Kidney (tissue), 14 donors: Measurements from ENCODE around the gene SENP8. TPM values are rescaled to one million over a fixed set of nuclear protein-coding genes. Genes with fewer than 3 reads are reported as not detected.
"Not testable (repeated sequence)": the region's sequence is repeated elsewhere in the genome, so short reads cannot be mapped to it uniquely, and the experiment has no call there.

Experiments used
- DNase-seq, 5 donors: peaks; one replicate each; pipeline ENCODE4 v3.0.0-alpha.2; 2013 to 2020
- FAIRE-seq: peaks from 2 replicates; lab custom pipeline; 2012; peaks lifted over from hg19 to GRCh38; lab: Jason Lieb, UNC
- H3K27ac ChIP-seq, 2 donors: one replicate each; pipeline ENCODE4 v1.7.0; 2013; ENCODE audit warnings: low read depth in 2 of 2, low read length in 2 of 2, inconsistent platforms in 1 of 2
- H3K27me3 ChIP-seq: one replicate; pipeline ENCODE4 v1.7.1; 2013; ENCODE audit warnings: low read length, inconsistent platforms; ENCODE audit not compliant: control insufficient read depth, insufficient read depth
- H3K36me3 ChIP-seq, 3 donors: one replicate each; pipeline versions ENCODE4 v1.7.0 to v1.7.1; 2013; ENCODE audit warnings: low read length in 3 of 3, control low read depth in 1 of 3, inconsistent platforms in 1 of 3; ENCODE audit not compliant: insufficient read depth in 3 of 3, control insufficient read depth in 2 of 3
- H3K4me1 ChIP-seq, 3 donors: one replicate each; pipeline versions ENCODE4 v1.7.0 to v1.7.1; 2013; ENCODE audit warnings: low read length in 3 of 3, inconsistent platforms in 1 of 3, low read depth in 1 of 3; ENCODE audit not compliant: control insufficient read depth in 2 of 3, insufficient read depth in 2 of 3
- H3K4me3 ChIP-seq, 3 donors: one replicate each; pipeline versions ENCODE4 v1.7.0 to v1.8.1; 2013; ENCODE audit warnings: low read length in 3 of 3, control low read depth in 1 of 3, inconsistent platforms in 1 of 3
- H3K9ac ChIP-seq, 3 donors: one replicate each; pipeline versions ENCODE4 v1.7.0 to v1.7.1; 2013; ENCODE audit warnings: low read length in 3 of 3, control low read depth in 1 of 3, inconsistent platforms in 1 of 3
- H3K9me3 ChIP-seq, 3 donors: one replicate each; pipeline versions ENCODE4 v1.7.0 to v1.7.1; 2013; ENCODE audit warnings: low read length in 3 of 3, control low read depth in 1 of 3, inconsistent platforms in 1 of 3; ENCODE audit not compliant: control insufficient read depth in 2 of 3, insufficient read depth in 1 of 3
- CTCF ChIP-seq: IDR thresholded peaks from 3 replicates; pipeline ENCODE4 v1.5.1; 2012; ENCODE audit warnings: mild to moderate bottlenecking, moderate library complexity, borderline replicate concordance; ENCODE audit not compliant: insufficient read depth; ENCODE audit errors: extremely low read depth
- intact Hi-C: fragments of 100-400 bp; cut with DNase I; formaldehyde crosslinking; loops from one replicate; pipeline ENCODE4 v1.11.1; 2022
- polyA plus RNA-seq: library from polyadenylated mRNA; stranded (reverse); fragments of 350-450 nt; fragmentation: Illumina TruSeq; extraction: RNeasy Lipid Tissue Mini Kit (QIAGEN cat#74804); gene quantifications from one replicate; pipeline ENCODE4 v1.2.3, GENCODE V29; 2014; ENCODE audit warnings: low read depth, low replicate concordance; ENCODE audit not compliant: insufficient read depth
- total RNA-seq: library from RNA; stranded (reverse); fragmentation: NEBNext Ultra II Directional; extraction: Animal tissue kit (Norgen Biotek cat#: 25700); gene quantifications from one replicate; pipeline ENCODE4 v1.2.1, GENCODE V29; 2021
- donor health status: control.
- donor health status: control.
- donor health status: control.
- donor health status: control.
- donor health status: control.
- donor health status: DM: yes; HTN: yes; CAD: no.
- donor health status: Normal renal cell carcinoma (clear cell type).

SENP8 gene
- total and polyA plus RNA-seq, 2 donors from 2014 or later = 4.8 to 5.6 TPM

GRCh38 chr15:72092691-72093090, 25.5 kb upstream of the SENP8 start:
- intact Hi-C loops = no loop called here
- no peak overlapping the region for H3K4me3 ChIP-seq
- no peaks in the 10 kb centered on the region for H3K9me3 ChIP-seq
- TF ChIP-seq CTCF = no peak
- DNase-seq = no peak
- peaks cover 0 to 2% (median 0%) of the 10 kb centered on the region in 3 donors for H3K36me3 ChIP-seq
- H3K9ac ChIP-seq = no peak overlapping the region
- H3K4me1 ChIP-seq = no peaks in the 10 kb centered on the region
- H3K27me3 ChIP-seq = no peaks in the 10 kb centered on the region
- H3K27ac ChIP-seq = no peak overlapping the region
- no peak for FAIRE-seq

GRCh38 chr15:72096796-72097195, 21.4 kb upstream of the SENP8 start:
- H3K27me3 ChIP-seq = no peaks in the 10 kb centered on the region
- DNase-seq (no peak), FAIRE-seq (no peak)
- H3K4me3 ChIP-seq = no peak overlapping the region
- intact Hi-C loops = no loop called here
- TF ChIP-seq CTCF = no peak
- H3K4me1 ChIP-seq = no peaks in the 10 kb centered on the region
- H3K9me3 ChIP-seq = no peaks in the 10 kb centered on the region
- no peak overlapping the region for H3K9ac ChIP-seq
- no peak overlapping the region for H3K27ac ChIP-seq
- peaks cover 0 to 2% (median 0%) of the 10 kb centered on the region in 3 donors for H3K36me3 ChIP-seq

- H3K36me3 ChIP-seq = peaks cover 0 to 2% (median 0%) of the 10 kb centered on the region in 3 donors
- no peaks in the 10 kb centered on the region for H3K9me3 ChIP-seq
- no peak overlapping the region for H3K4me3 ChIP-seq
- H3K4me1 ChIP-seq = no peaks in the 10 kb centered on the region
- TF ChIP-seq CTCF = no peak
- H3K9ac ChIP-seq = no peak overlapping the region
- no peaks in the 10 kb centered on the region for H3K27me3 ChIP-seq
- FAIRE-seq = no peak
- intact Hi-C loops = no loop called here
- no peak overlapping the region for H3K27ac ChIP-seq
- DNase-seq = no peak
Observed at GRCh38 chr15:72098040-72098439, 20.2 kb upstream of the SENP8 start.

GRCh38 chr15:72099155-72099554, 19.0 kb upstream of the SENP8 start:
- Histone ChIP-seq H3K36me3 (peaks cover 0 to 2% (median 0%) of the 10 kb centered on the region in 3 donors), H3K4me3 (no peak overlapping the region), H3K4me1 (peaks cover 0 to 3% (median 0%) of the 10 kb centered on the region in 3 donors), H3K9me3 (no peaks in the 10 kb centered on the region), H3K27ac (no peak overlapping the region), H3K27me3 (no peaks in the 10 kb centered on the region), H3K9ac (no peak overlapping the region)
- DNase-seq (no peak), FAIRE-seq (no peak)
- TF ChIP-seq CTCF = no peak
- intact Hi-C loops = no loop called here

GRCh38 chr15:72100551-72100950, 17.7 kb upstream of the SENP8 start:
- FAIRE-seq, H3K27ac ChIP-seq, H3K9ac ChIP-seq, intact Hi-C loops, H3K27me3 ChIP-seq, DNase-seq, H3K36me3 ChIP-seq, H3K4me3 ChIP-seq, H3K9me3 ChIP-seq, H3K4me1 ChIP-seq: not testable (repeated sequence)
